K562 (cell line): ENCODE measurements around the gene ZNF782. TPM values are rescaled to one million over a fixed set of nuclear protein-coding genes. Genes with fewer than 3 reads are reported as not detected.

ENCODE experiments used
- ATAC-seq: fragments of 200-7000 bp; cut with Tn5 transposase; 3 replicates; pipeline ENCODE4 v1.9.1; 2020; ENCODE audit warnings: moderate library complexity
- BruUV-seq: library from RNA; stranded (reverse); fragments of 400-500 nt; replicated peaks from 2 replicates; lab custom pipeline; 2021; lab: Mats Ljungman, UMichigan
- CTCF ChIA-PET: fragments of 300-600 bp; formaldehyde crosslinking; extraction: SDS; loops from one replicate; lab custom pipeline; 2021; ENCODE audit warnings: low intra/inter-chr PET ratio; lab: Yijun Ruan, JAX
- POLR2A ChIA-PET: fragments of 300-600, 350-650 bp; sonication (Branson Sonifier 250); formaldehyde crosslinking; extraction: SDS; loops from one replicate; lab custom pipeline; 2021; ENCODE audit warnings: antibody characterized with exemption, inconsistent platforms; lab: Yijun Ruan, JAX
- DNase-seq, 4 experiments: peaks; one replicate each; pipeline versions ENCODE4 v3.0.0 to v3.0.0-alpha.2; 2011 to 2018; ENCODE audit warnings: low spot score in 3 of 4, mixed read lengths in 3 of 4; ENCODE audit errors: extremely low read depth in 1 of 4
- FAIRE-seq: peaks from 2 replicates; lab custom pipeline; 2011; peaks lifted over from hg19 to GRCh38; lab: Jason Lieb, UNC
- H2AFZ ChIP-seq: 2 replicates; pipeline ENCODE4 v1.6.0; 2011; ENCODE audit warnings: low read depth, low read length, control low read depth, inconsistent platforms
- H3K27ac ChIP-seq: fragments of 200-600 bp; 3 replicates; pipeline ENCODE4 v1.8.0; 2011; ENCODE audit warnings: low read depth, mild to moderate bottlenecking, control low read depth, inconsistent platforms, low read length, moderate library complexity, mixed read lengths; ENCODE audit errors: extremely low read depth
- H3K27me3 ChIP-seq, 2 experiments: fragments of 300-600 bp in 1 of 2; 2 replicates in 1 of 2; 3 replicates in 1 of 2; pipeline versions ENCODE4 v1.6.0 to v1.8.0; 2011; ENCODE audit warnings: inconsistent platforms in 2 of 2, low read length in 2 of 2, mild to moderate bottlenecking in 1 of 2, mixed read lengths in 1 of 2, moderate library complexity in 1 of 2; ENCODE audit not compliant: control insufficient read depth in 2 of 2, insufficient read depth in 2 of 2
- H3K36me3 ChIP-seq: fragments of 300-600 bp; 3 replicates; pipeline ENCODE4 v1.8.0; 2011; ENCODE audit warnings: mild to moderate bottlenecking, low read length, inconsistent platforms; ENCODE audit not compliant: control insufficient read depth, insufficient read depth
- H3K4me1 ChIP-seq, 2 experiments: fragments of 200-600 bp in 1 of 2; replicated peaks in 1 of 2; 2 replicates in 1 of 2; 3 replicates in 1 of 2; pipeline versions ENCODE4 v1.5.1 to v1.8.0; 2011; ENCODE audit warnings: inconsistent platforms in 2 of 2, low read length in 2 of 2, mild to moderate bottlenecking in 1 of 2, mixed read lengths in 1 of 2, moderate library complexity in 1 of 2; ENCODE audit not compliant: control insufficient read depth in 2 of 2, insufficient read depth in 2 of 2
- H3K4me2 ChIP-seq: 2 replicates; pipeline ENCODE4 v1.6.1; 2011; ENCODE audit warnings: low read length, control low read depth, inconsistent platforms, mixed read lengths; ENCODE audit not compliant: insufficient read depth
- H3K4me3 ChIP-seq: fragments of 200-600 bp; sonication (generic), shearing (Covaris generic); 2 replicates; pipeline ENCODE4 v1.5.1; 2016; ENCODE audit warnings: control low read depth, inconsistent platforms
- H3K79me2 ChIP-seq: fragments of 200-600 bp; 3 replicates; pipeline ENCODE4 v1.8.0; 2011; ENCODE audit warnings: low read length, inconsistent platforms; ENCODE audit not compliant: control insufficient read depth, insufficient read depth
- H3K9ac ChIP-seq, 2 experiments: 2 replicates each; pipeline versions ENCODE4 v1.6.0 to v1.6.1; 2011; ENCODE audit warnings: low read depth in 2 of 2, low read length in 2 of 2, control low read depth in 1 of 2, inconsistent platforms in 1 of 2, mild to moderate bottlenecking in 1 of 2, mixed read lengths in 1 of 2; ENCODE audit not compliant: insufficient read depth in 1 of 2
- H3K9me1 ChIP-seq: one replicate; pipeline ENCODE4 v1.6.0; 2011; ENCODE audit warnings: inconsistent platforms, mild to moderate bottlenecking, low read length, moderate library complexity; ENCODE audit not compliant: control insufficient read depth, insufficient read depth
- H3K9me3 ChIP-seq: replicated peaks from 2 replicates; pipeline ENCODE4 v1.5.1; 2011; ENCODE audit warnings: low read depth, low read length, inconsistent platforms; ENCODE audit not compliant: control insufficient read depth, insufficient read depth
- H4K20me1 ChIP-seq: replicated peaks from 2 replicates; pipeline ENCODE4 v1.6.1; 2011; ENCODE audit warnings: low read length, inconsistent platforms, mixed read lengths; ENCODE audit not compliant: control insufficient read depth, insufficient read depth
- ARID1B ChIP-seq: fragments of 450-650 bp; IDR thresholded peaks from 2 replicates; pipeline ENCODE4 v1.6.1; 2016; ENCODE audit warnings: antibody characterized with exemption, mild to moderate bottlenecking, inconsistent platforms
- CBFA2T2 ChIP-seq: fragments of 450-650 bp; conservative IDR thresholded peaks from 2 replicates; pipeline ENCODE4 v1.6.1; 2017; ENCODE audit warnings: mild to moderate bottlenecking
- CBFA2T3 ChIP-seq: fragments of 450-650 bp; IDR thresholded peaks from 2 replicates; pipeline ENCODE4 v1.6.1; 2017
- EGR1 ChIP-seq: fragments of 450-650 bp; conservative IDR thresholded peaks from 2 replicates; pipeline ENCODE4 v1.6.1; 2017; ENCODE audit warnings: mild to moderate bottlenecking
- FOSL1 ChIP-seq: fragments of 200-800 bp; sonication (Bioruptor generic); conservative IDR thresholded peaks from 2 replicates; pipeline ENCODE4 v1.6.1; 2016; ENCODE audit warnings: missing genetic modification characterization, missing compliant biosample characterization
- JUN ChIP-seq, 2 experiments: sonication (generic) in 1 of 2; formaldehyde crosslinking in 1 of 2; IDR thresholded peaks; 2 replicates each; pipeline versions ENCODE4 v1.6.1 to v1.8.0; 2012 to 2022; ENCODE audit warnings: borderline replicate concordance in 2 of 2, mild to moderate bottlenecking in 2 of 2, improper control_type of control experiment in 1 of 2, low read depth in 1 of 2, low read length in 1 of 2, missing genetic modification reagents in 1 of 2
- JUND ChIP-seq, 2 experiments: IDR thresholded peaks; 2 replicates in 1 of 2; 3 replicates in 1 of 2; pipeline ENCODE4 v1.6.1; 2011; ENCODE audit warnings: borderline replicate concordance in 2 of 2, low read depth in 2 of 2, low read length in 2 of 2, improper control_type of control experiment in 1 of 2, missing biosample characterization in 1 of 2, missing genetic modification characterization in 1 of 2, missing genetic modification reagents in 1 of 2
- LCOR ChIP-seq: sonication (generic); formaldehyde crosslinking; IDR thresholded peaks from 2 replicates; pipeline ENCODE4 v1.8.0; 2022; ENCODE audit warnings: mild to moderate bottlenecking, missing genetic modification reagents
- NR2C1 ChIP-seq, 2 experiments: fragments of 450-650 bp; IDR thresholded peaks; 2 replicates each; pipeline ENCODE4 v1.6.1; 2017; ENCODE audit warnings: mild to moderate bottlenecking in 2 of 2, antibody characterized with exemption in 1 of 2, inconsistent platforms in 1 of 2, missing compliant biosample characterization in 1 of 2, missing genetic modification characterization in 1 of 2
- NR2C2 ChIP-seq, 2 experiments: fragments of 200-800 bp in 1 of 2; sonication (Bioruptor generic) in 1 of 2; sonication (generic) in 1 of 2; formaldehyde crosslinking in 1 of 2; IDR thresholded peaks; 2 replicates each; pipeline versions ENCODE4 v1.6.1 to v1.8.0; 2016 to 2022; ENCODE audit warnings: mild to moderate bottlenecking in 1 of 2, missing compliant biosample characterization in 1 of 2, missing genetic modification characterization in 1 of 2, missing genetic modification reagents in 1 of 2
- SMAD2 ChIP-seq: fragments of 150-350 bp; IDR thresholded peaks from 2 replicates; pipeline ENCODE4 v1.6.1; 2014; ENCODE audit warnings: low read depth, mild to moderate bottlenecking, low read length
- TCF7 ChIP-seq: sonication (generic); IDR thresholded peaks from 2 replicates; pipeline ENCODE4 v1.6.1; 2016; ENCODE audit warnings: antibody characterized with exemption, borderline replicate concordance
- WGBS: fragments of 100-300 bp; shearing (Covaris generic); methylation state at CpG from one replicate; pipeline ENCODE4 v1.1.6; 2016; ENCODE audit warnings: low coverage, mixed read lengths; ENCODE audit not compliant: insufficient coverage; ENCODE audit errors: missing lambda C conversion rate; 5-methylcytosine and 5-hydroxymethylcytosine counted together
- in situ Hi-C: fragments of 300-500 bp; cut with MboI; formaldehyde crosslinking; loops from 4 replicates; pipeline ENCODE4 v1.15.0; 2018; ENCODE audit warnings: inconsistent platforms, mixed read lengths
- intact Hi-C: fragments of 100-400 bp; cut with micrococcal nuclease; formaldehyde crosslinking; loops from 2 replicates; pipeline ENCODE4 v1.14.2; 2022
- polyA plus RNA-seq, 8 experiments: library from polyadenylated mRNA; depleted of rRNA in 4 of 8; stranded (reverse) in 5 of 8; unstranded in 3 of 8; fragments of >200 nt; fragmentation: Nextera tagmentation in 2 of 8; fragmentation: Illumina TruSeq in 1 of 8; extraction: Ambion mirVana in 2 of 8; extraction: Trizol in 1 of 8; gene quantifications; 2 replicates each; pipeline versions ENCODE4 v1.2.1 to v1.2.3, GENCODE V29; 2011 to 2014; ENCODE audit warnings: inconsistent platforms in 1 of 8, missing spikeins in 1 of 8
- total RNA-seq, 7 experiments: library from RNA; depleted of rRNA in 6 of 7; stranded (reverse); fragments of >200 nt in 6 of 7; fragmentation: Illumina TruSeq in 2 of 7; extraction: Trizol in 2 of 7; gene quantifications; 2 replicates each; pipeline versions ENCODE4 v1.2.1 to v1.2.3, GENCODE V29; 2011 to 2021; ENCODE audit warnings: low replicate concordance in 1 of 7
- TF ChIP-seq, protein P1 (sequence below), 2 experiments: fragments of 450-650 bp in 1 of 2; sonication (generic) in 1 of 2; formaldehyde crosslinking in 1 of 2; IDR thresholded peaks in 1 of 2; conservative IDR thresholded peaks in 1 of 2; 2 replicates each; pipeline versions ENCODE4 v1.6.1 to v1.8.1; 2016 to 2023; ENCODE audit warnings: mild to moderate bottlenecking in 2 of 2, moderate library complexity in 2 of 2, inconsistent platforms in 1 of 2, missing genetic modification reagents in 1 of 2
- TF ChIP-seq, protein P2 (sequence below): fragments of 250-450 bp; sonication (Bioruptor Pico); IDR thresholded peaks from 2 replicates; pipeline ENCODE4 v1.8.0; 2022; ENCODE audit warnings: inconsistent platforms, mild to moderate bottlenecking, moderate library complexity, borderline replicate concordance

ZNF782 gene
- total and polyA plus RNA-seq, 9 of the 15 experiments (the other 6 are each of a cell fraction or from before 2014, with no cell fraction given) = 0.38 to 8.8 (median 4.5) TPM

DNA sequence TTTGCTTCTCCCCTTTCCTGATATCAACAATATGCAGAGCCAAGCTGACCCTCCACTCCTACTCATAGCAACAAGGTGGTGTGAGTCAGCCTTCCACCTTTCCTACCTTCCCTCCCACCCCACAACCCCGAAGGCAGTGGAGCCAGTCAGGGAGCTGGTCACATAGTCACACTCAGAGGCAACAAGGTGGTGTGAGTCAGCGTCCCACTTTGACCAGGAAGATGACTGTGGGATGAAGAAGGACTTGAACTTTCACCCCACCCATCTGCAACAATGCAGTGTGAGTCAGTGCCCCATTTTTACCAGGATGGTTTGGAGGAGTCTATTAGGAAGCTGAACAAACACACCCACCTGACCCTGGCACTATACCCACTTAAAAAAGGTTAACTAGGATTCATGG is 30.1 kb upstream of the ZNF782 start:
- Histone ChIP-seq H3K4me3 (no peak overlapping the region), H3K9me3 (no peaks in the 10 kb centered on the region), H3K4me2 (no peak overlapping the region), H3K36me3 (no peaks in the 10 kb centered on the region), H3K9ac (no peak overlapping the region), H2AFZ (no peak overlapping the region), H3K27ac (no peak overlapping the region), H3K9me1 (no peaks in the 10 kb centered on the region), H3K4me1 (no peaks in the 10 kb centered on the region; a peak in 1 of 5 replicates), H4K20me1 (no peaks in the 10 kb centered on the region), H3K27me3 (no peaks in the 10 kb centered on the region), H3K79me2 (no peaks in the 10 kb centered on the region)
- 7% methylated on average over 2 of the region's 2 CpGs for WGBS
- TF ChIP-seq ARID1B (0 out of 2 replicates have a peak, but pooled peaks have one; percentile 23), SMAD2 (no peak), JUN (IDR thresholded peaks at IDR 0.05; ENCODE audit: borderline replicate concordance, low read depth, low read length) (peak; percentile 48; the same call in 1 of the 2 replicates), JUN (CRISPR knock-in tag; IDR thresholded peaks at IDR 0.05; ENCODE audit: borderline replicate concordance) (no peak), TCF7 (no peak), JUND (IDR thresholded peaks at IDR 0.05; ENCODE audit: borderline replicate concordance, low read depth, low read length) (peak; percentile 33; the same call in 1 of the 2 replicates), JUND (tag; IDR thresholded peaks at IDR 0.05; ENCODE audit: borderline replicate concordance, low read depth, low read length) (no peak), CBFA2T2 (peak; percentile 23), NR2C1 (IDR thresholded peaks at IDR 0.05) (peak; percentile 35; the same call in 1 of the 2 replicates), NR2C1 (tag; IDR thresholded peaks at IDR 0.05) (peak; percentile 71), FOSL1 (tag) (peak; percentile 54; the same call in 1 of the 2 replicates), CBFA2T3 (peak; percentile 67), LCOR (CRISPR knock-in tag) (no peak), NR2C2 (CRISPR knock-in tag; IDR thresholded peaks at IDR 0.05) (no peak), NR2C2 (tag; IDR thresholded peaks at IDR 0.05) (0 out of 2 replicates have a peak, but pooled peaks have one; percentile 33), EGR1 (peak; percentile 28)
- TF ChIP-seq, protein P1, sequence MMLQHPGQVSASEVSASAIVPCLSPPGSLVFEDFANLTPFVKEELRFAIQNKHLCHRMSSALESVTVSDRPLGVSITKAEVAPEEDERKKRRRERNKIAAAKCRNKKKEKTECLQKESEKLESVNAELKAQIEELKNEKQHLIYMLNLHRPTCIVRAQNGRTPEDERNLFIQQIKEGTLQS (IDR thresholded peaks at IDR 0.05) = peak; percentile 68
- TF ChIP-seq, protein P1 (CRISPR knock-in tag; conservative IDR thresholded peaks at IDR 0.05) = no peak
- TF ChIP-seq, protein P2, sequence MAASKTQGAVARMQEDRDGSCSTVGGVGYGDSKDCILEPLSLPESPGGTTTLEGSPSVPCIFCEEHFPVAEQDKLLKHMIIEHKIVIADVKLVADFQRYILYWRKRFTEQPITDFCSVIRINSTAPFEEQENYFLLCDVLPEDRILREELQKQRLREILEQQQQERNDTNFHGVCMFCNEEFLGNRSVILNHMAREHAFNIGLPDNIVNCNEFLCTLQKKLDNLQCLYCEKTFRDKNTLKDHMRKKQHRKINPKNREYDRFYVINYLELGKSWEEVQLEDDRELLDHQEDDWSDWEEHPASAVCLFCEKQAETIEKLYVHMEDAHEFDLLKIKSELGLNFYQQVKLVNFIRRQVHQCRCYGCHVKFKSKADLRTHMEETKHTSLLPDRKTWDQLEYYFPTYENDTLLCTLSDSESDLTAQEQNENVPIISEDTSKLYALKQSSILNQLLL = no peak
- BruUV-seq = no TSS peak
- peak; percentile 19 to 55 (median 32) for DNase-seq
- FAIRE-seq = peak; percentile 80
- POLR2A ChIA-PET = interaction anchor here (0.6 to 2.1 kb wide), 3 partner anchors 11 to 277 kb away, joined by 3 to 5 read pairs (median 3); no protein-coding TSS in a partner anchor
- ATAC-seq = peak; percentile 44; the same call in 1 of the 3 replicates
- CTCF ChIA-PET = no interaction called here
- in situ Hi-C loops (no loop called here), intact Hi-C loops (no loop called here)
